Activated CD8-positive, alpha-beta memory T cell treated with anti-CD3 and anti-CD28 coated beads for 4 hours (primary cell): ENCODE results near the gene ACTN4.

ENCODE experiments used
- DNase-seq, 2 donors: peaks; one replicate each; pipeline ENCODE4 v3.0.0-alpha.2; 2020; ENCODE audit warnings: low read depth in 2 of 2

The ACTN4 gene

GRCh38 chr19:38723990-38724854 is 76.8 kb downstream of the ACTN4 start:
- no peak for DNase-seq

- no peak for DNase-seq
Measured at GRCh38 chr19:38725469-38726283, 78.2 kb downstream of the ACTN4 start.

- no peak for DNase-seq
Measured at GRCh38 chr19:38726284-38726673, 78.8 kb downstream of the ACTN4 start.

GRCh38 chr19:38726761-38727301 is 79.4 kb downstream of the ACTN4 start:
- DNase-seq = peak in 1 of 2 donors; percentile 50

GRCh38 chr19:38727306-38727867 is 79.9 kb downstream of the ACTN4 start:
- no peak for DNase-seq

- DNase-seq = no peak
Measured at GRCh38 chr19:38727868-38728660, 80.6 kb downstream of the ACTN4 start.

- DNase-seq = no peak
Measured at GRCh38 chr19:38728752-38729541, 81.5 kb downstream of the ACTN4 start.

- DNase-seq = peak; percentile 51 to 52
Measured at GRCh38 chr19:38729653-38730469, 82.4 kb downstream of the ACTN4 start.

GRCh38 chr19:38730470-38730730 is 83.0 kb downstream of the ACTN4 start:
- no peak for DNase-seq

- no peak for DNase-seq
Measured at GRCh38 chr19:38730731-38731589, 83.5 kb downstream of the ACTN4 start.

- no peak for DNase-seq
Measured at GRCh38 chr19:38731654-38732301, 84.3 kb downstream of the ACTN4 start.

- DNase-seq = no peak
Measured at GRCh38 chr19:38733241-38733492, 85.7 kb downstream of the ACTN4 start.

GRCh38 chr19:38733493-38734175 is 86.2 kb downstream of the ACTN4 start:
- no peak for DNase-seq

- no peak for DNase-seq
Measured at GRCh38 chr19:38734176-38734425, 86.7 kb downstream of the ACTN4 start.

GRCh38 chr19:38734426-38735256 is 87.2 kb downstream of the ACTN4 start:
- no peak for DNase-seq

- DNase-seq = no peak
Measured at GRCh38 chr19:38735257-38735686, 87.8 kb downstream of the ACTN4 start.

GRCh38 chr19:38736036-38736412 is 88.6 kb downstream of the ACTN4 start:
- peak in 1 of 2 donors; percentile 44 for DNase-seq
